Pancreas (tissue), 10 donors: ENCODE results near the gene LEAP2. TPM values are rescaled to one million over a fixed set of nuclear protein-coding genes. Genes with fewer than 3 reads are reported as not detected.

ENCODE experiments used
- ATAC-seq, 4 donors: fragments of 200-7000 bp; cut with Tn5 transposase; one replicate each; pipeline versions ENCODE4 v1.8.0 to v1.9.1; 2020; ENCODE audit warnings: mild to moderate bottlenecking in 4 of 4, moderate library complexity in 4 of 4
- DNase-seq, 6 donors: peaks; one replicate each; pipeline ENCODE4 v3.0.0-alpha.2; 2020
- FAIRE-seq: peaks from 2 replicates; lab custom pipeline; 2012; peaks lifted over from hg19 to GRCh38; lab: Jason Lieb, UNC
- H3K27ac ChIP-seq, 4 donors: fragments of 200-600 bp; sonication (generic); 1 replicate in 3 of 4; 2 replicates in 1 of 4; pipeline versions ENCODE4 v1.5.0 to v1.8.0; 2020
- H3K27me3 ChIP-seq, 4 donors: fragments of 200-600 bp; one replicate each; pipeline ENCODE4 v1.8.0; 2021
- H3K36me3 ChIP-seq, 3 donors: fragments of 200-600 bp; sonication (generic) in 1 of 3; one replicate each; pipeline versions ENCODE4 v1.5.0 to v1.8.0; 2020 to 2021
- H3K4me1 ChIP-seq, 3 donors: fragments of 200-600 bp; one replicate each; pipeline ENCODE4 v1.8.0; 2021
- H3K4me3 ChIP-seq, 4 donors: fragments of 200-600 bp; sonication (generic) in 2 of 4; one replicate each; pipeline versions ENCODE4 v1.5.0 to v1.8.0; 2020 to 2021
- H3K9me3 ChIP-seq, 4 donors: fragments of 200-600 bp; one replicate each; pipeline ENCODE4 v1.8.0; 2021
- CTCF ChIP-seq, 4 donors: fragments of 200-600 bp; sonication (generic) in 3 of 4; IDR thresholded peaks; one replicate each; pipeline versions ENCODE4 v1.5.0 to v1.8.0; 2021; ENCODE audit warnings: antibody characterized with exemption in 4 of 4
- WGBS, 2 donors: extraction: QIAGEN DNeasy Blood & Tissue Kit; methylation state at CpG; one replicate each; pipeline ENCODE4 v1.1.7; 2013; 5-methylcytosine and 5-hydroxymethylcytosine counted together
- intact Hi-C, 3 donors: fragments of 100-400 bp; cut with DNase I; formaldehyde crosslinking; loops; one replicate each; pipeline versions ENCODE4 v1.11.1 to v1.14.2; 2022
- polyA plus RNA-seq, 2 donors: library from polyadenylated mRNA; stranded (reverse); fragments of 200-250 nt; gene quantifications; one replicate each; pipeline ENCODE4 v1.2.3, GENCODE V29; 2013
- total RNA-seq, 6 donors: library from RNA; stranded (reverse); fragmentation: NEBNext Ultra II Directional in 4 of 6; extraction: Animal tissue kit (Norgen Biotek cat#: 25700) in 4 of 6; gene quantifications; one replicate each; pipeline versions ENCODE4 v1.2.1 to v1.2.4, GENCODE V29; 2021 to 2023
- donor health status: healthy with polysubstance abuse.
- donor health status: DM: no; HTN: no; CAD: no; lungs with moderate emphysema.
- donor health status: DM: no; HTN: no; CAD: no.
- donor health status: control.
- donor health status: control.
- donor health status: Bipolar disorder and iron deficiency.
- donor health status: DM: yes; HTN: yes; CAD: no.
- donor health status: DM: no; HTN: no; CAD: no.
- donor health status: DM: no; HTN: no; CAD: no.
- donor health status: DM: yes; HTN: yes; CAD: no.

LEAP2 gene
- total and polyA plus RNA-seq, 8 donors = 0.55 to 3.9 (median 1.4) TPM

- Histone ChIP-seq H3K4me1 (no peaks in the 10 kb centered on the region), H3K36me3 (peaks cover 0 to 70% (median 14%) of the 10 kb centered on the region in 3 donors), H3K27me3 (no peaks in the 10 kb centered on the region), H3K4me3 (no peak overlapping the region), H3K9me3 (no peaks in the 10 kb centered on the region), H3K27ac (no peak overlapping the region)
- FAIRE-seq (no peak), DNase-seq (no peak), ATAC-seq (no peak)
- no peak for TF ChIP-seq CTCF (IDR thresholded peaks at IDR 0.05)
- 90 to 93% methylated on average over 11 of the region's 11 CpGs for WGBS, 2 donors
- intact Hi-C loops = loop anchor here in 1 of 3 donors (10.0 kb wide), 1 partner anchor 61 kb away; no protein-coding TSS in a partner anchor
These were observed 12.8 kb downstream of the LEAP2 start for GRCh38 chr5:132886064-132886823.

DNA sequence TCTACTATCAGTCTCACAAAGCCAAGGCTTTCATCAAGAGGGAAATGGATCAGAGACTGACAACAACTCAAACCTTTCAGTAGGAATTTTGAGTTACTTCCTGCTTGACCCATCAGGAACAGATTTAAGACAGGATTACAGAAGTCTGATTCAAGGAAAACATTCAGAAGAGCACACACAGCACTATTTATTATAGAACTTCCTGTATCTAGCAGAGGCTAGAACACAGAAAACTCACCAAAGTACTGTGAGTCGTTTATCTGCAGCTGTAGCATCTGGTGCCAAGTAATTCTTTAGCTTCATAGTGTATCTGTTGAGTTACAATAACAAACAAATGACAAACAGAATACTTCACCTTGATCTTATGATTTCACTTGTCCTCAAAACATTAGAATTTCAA lies 13.8 kb downstream of the LEAP2 start:
- Histone ChIP-seq H3K27ac (no peak overlapping the region), H3K4me1 (no peaks in the 10 kb centered on the region), H3K27me3 (no peaks in the 10 kb centered on the region), H3K9me3 (no peaks in the 10 kb centered on the region), H3K36me3 (peaks cover 0 to 70% (median 14%) of the 10 kb centered on the region in 3 donors), H3K4me3 (no peak overlapping the region)
- FAIRE-seq = no peak
- ATAC-seq = no peak
- intact Hi-C loops = loop anchor here in 1 of 3 donors (10.0 kb wide), 1 partner anchor 62 kb away; no protein-coding TSS in a partner anchor
- 19 to 22% methylated on average over 1 of the region's 1 CpG for WGBS, 2 donors
- TF ChIP-seq CTCF (IDR thresholded peaks at IDR 0.05) = no peak
- DNase-seq = no peak

GRCh38 chr5:132889501-132889900 lies 16.0 kb downstream of the LEAP2 start:
- Histone ChIP-seq H3K27ac (no peak overlapping the region), H3K27me3 (no peaks in the 10 kb centered on the region), H3K4me3 (no peak overlapping the region), H3K4me1 (no peaks in the 10 kb centered on the region), H3K36me3 (peaks cover 0 to 82% (median 23%) of the 10 kb centered on the region in 3 donors), H3K9me3 (no peaks in the 10 kb centered on the region)
- intact Hi-C loops = loop anchor here in 1 of 3 donors (10.0 kb wide), 1 partner anchor 65 kb away; no protein-coding TSS in a partner anchor
- DNase-seq (no peak), FAIRE-seq (no peak), ATAC-seq (no peak)
- TF ChIP-seq CTCF (IDR thresholded peaks at IDR 0.05) = no peak

DNA sequence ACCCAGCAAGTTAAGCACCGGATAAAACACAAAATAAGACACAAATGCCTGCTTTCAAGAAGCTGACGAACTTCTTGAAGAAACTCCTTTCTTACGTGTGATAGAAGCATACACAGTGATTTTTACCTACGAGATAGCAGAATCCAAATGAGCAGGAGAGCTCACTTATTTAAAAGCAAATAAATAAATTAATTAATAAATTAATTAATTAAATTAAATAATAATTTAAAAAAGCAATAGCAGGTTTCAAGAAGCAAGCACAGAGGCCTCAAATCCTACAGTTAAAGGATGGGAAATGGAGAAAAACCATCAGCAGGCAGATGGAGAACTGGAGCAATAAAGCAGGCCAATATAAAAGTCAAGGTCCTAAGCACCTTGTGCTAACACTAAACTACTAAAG lies 17.3 kb downstream of the LEAP2 start:
- Histone ChIP-seq H3K4me3 (no peak overlapping the region), H3K4me1 (no peaks in the 10 kb centered on the region), H3K27me3 (no peaks in the 10 kb centered on the region), H3K9me3 (no peaks in the 10 kb centered on the region), H3K27ac (no peak overlapping the region), H3K36me3 (peaks cover 0 to 85% (median 29%) of the 10 kb centered on the region in 3 donors)
- ATAC-seq = no peak
- intact Hi-C loops = no loop called here
- no peak for FAIRE-seq
- DNase-seq = no peak
- no peak for TF ChIP-seq CTCF (IDR thresholded peaks at IDR 0.05)
- 94 to 96% methylated on average over 4 of the region's 4 CpGs for WGBS, 2 donors

DNA sequence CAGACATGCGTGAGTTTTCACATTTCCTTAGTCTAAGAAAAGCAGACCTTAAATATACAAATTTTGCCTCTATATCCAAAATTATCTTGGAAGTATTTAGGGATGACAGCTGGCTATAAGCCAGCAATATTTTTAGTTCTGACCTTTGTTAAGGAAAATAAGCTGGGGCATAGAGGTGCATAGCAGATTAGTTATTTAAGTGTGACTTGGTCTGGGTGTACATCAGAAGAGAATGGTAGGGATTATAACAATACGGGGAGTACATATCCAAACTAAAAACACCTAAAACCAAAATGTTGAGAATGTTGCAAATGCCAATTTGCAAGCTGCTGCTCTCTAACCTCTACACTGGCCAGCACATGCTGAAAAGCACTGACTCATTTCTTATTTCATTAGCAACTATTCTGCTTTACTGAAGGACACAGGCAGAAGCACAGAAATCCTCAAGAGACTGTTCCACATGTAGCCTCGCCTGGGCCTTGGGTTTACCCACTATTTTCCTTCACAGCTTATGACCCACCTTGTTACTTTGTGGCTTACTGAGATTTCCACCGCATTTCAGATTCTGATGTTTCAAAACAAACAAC lies 22.3 kb downstream of the LEAP2 start:
- no peak for TF ChIP-seq CTCF (IDR thresholded peaks at IDR 0.05)

More for the DNA sequence above, 22.3 kb downstream of the LEAP2 start:
- no peak overlapping the region for H3K27ac ChIP-seq
- no peak overlapping the region for H3K4me3 ChIP-seq
- intact Hi-C loops = no loop called here
- H3K9me3 ChIP-seq = no peaks in the 10 kb centered on the region
- no peak for ATAC-seq
- peaks cover 0 to 70% (median 24%) of the 10 kb centered on the region in 3 donors for H3K36me3 ChIP-seq
- FAIRE-seq = no peak
- no peaks in the 10 kb centered on the region for H3K4me1 ChIP-seq
- 82 to 91% methylated on average over 4 of the region's 4 CpGs for WGBS, 2 donors
- H3K27me3 ChIP-seq = no peaks in the 10 kb centered on the region
- DNase-seq = no peak
